DMS153 (cell line): Measurements from ENCODE around the gene ACTR3C.
A peak's percentile ranks its signal among the peaks of the same experiment; 100 is the strongest.
"Not testable (repeated sequence)": the region's sequence is repeated elsewhere in the genome, so short reads cannot be mapped to it uniquely, and the experiment has no call there.

Experiments used
- DNase-seq: peaks from one replicate; lab custom pipeline; 2025; lab: John Stamatoyannopoulos, UW

Gene ACTR3C

DNA sequence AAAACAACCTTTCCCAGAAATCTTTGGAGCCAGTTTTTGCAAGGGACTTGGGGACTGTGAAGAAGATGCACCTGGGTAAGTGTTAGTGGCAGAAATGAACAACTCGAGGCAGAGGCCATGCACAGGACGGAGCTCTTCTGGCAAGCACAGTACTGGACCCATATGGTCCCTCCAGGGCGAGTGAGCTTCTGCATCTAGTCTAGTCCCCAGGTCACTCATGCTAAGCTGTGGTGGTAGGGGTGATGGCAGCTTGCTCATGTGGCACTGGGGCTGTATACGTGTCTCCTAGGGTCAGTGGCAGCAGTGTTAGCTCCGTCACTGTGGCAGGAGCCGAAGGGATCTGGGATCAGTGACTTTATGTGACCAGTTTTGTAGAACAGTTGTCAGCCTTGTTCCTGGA, 9.5 kb downstream of the ACTR3C start:
- no peak for DNase-seq

- no peak for DNase-seq
Measured at GRCh38 chr7:150313367-150313809, 10.0 kb downstream of the ACTR3C start.

DNA sequence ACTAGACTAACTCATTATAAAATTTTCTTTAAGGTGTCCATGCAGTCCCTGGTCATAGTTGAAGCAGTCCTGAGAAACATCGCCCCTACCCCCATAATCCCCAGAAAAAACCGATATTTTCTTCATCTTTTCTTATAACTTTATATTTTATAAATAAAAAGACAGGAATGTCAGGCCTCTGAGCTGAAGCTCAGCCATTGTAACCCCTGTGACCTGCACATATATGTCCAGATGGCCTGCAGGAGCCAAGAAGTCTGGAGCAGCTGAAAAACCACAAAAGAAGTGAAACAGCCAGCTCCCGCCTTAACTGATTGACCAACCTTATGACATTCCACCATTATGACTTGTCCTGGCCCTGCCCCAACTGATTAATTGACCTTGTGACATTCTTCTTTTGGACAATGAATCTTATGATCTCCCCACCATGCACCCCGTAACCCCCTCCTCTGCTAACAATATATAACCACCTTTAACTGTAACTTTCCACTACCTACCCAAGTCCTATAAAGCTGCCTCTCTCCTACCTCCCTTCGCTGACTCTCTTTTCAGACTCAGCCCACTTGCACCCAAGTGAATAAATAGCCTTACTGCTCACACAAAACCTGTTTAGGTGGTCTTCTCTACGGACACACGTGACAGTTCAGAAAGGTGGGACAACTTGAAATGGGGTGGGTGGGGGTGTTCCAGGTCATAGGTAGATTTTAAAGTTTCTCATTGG, 10.5 kb downstream of the ACTR3C start:
- not testable (repeated sequence) for DNase-seq

- DNase-seq, result no peak
Measured at GRCh38 chr7:150311711-150312110, 11.6 kb downstream of the ACTR3C start.

- no peak for DNase-seq
Measured at GRCh38 chr7:150311146-150311545, 12.2 kb downstream of the ACTR3C start.

GRCh38 chr7:150308575-150308974, 14.8 kb downstream of the ACTR3C start:
- no peak for DNase-seq

DNA sequence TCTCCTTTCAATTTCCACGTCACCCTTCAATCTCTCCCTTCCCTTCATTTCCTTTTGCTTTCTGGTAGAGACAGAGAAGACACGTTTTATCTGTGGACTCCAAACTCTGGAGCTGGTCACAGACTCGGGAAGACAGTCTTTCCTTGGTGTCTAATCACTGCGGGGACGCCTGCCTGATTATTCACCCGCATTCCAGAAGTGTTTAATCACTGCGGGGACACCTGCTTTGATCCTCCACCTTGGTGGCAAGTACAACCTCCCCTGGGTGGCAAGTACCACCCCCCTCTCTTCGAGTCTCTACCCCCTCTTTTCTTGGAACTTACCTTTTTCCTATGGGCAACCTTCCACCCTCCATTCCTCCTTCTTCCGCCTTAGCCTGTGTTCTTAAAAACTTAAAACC, 15.4 kb downstream of the ACTR3C start:
- DNase-seq, result no peak

GRCh38 chr7:150307129-150307528, 16.2 kb downstream of the ACTR3C start:
- no peak for DNase-seq

- DNase-seq, result not testable (repeated sequence)
Measured at GRCh38 chr7:150306377-150306776, 17.0 kb downstream of the ACTR3C start.

DNA sequence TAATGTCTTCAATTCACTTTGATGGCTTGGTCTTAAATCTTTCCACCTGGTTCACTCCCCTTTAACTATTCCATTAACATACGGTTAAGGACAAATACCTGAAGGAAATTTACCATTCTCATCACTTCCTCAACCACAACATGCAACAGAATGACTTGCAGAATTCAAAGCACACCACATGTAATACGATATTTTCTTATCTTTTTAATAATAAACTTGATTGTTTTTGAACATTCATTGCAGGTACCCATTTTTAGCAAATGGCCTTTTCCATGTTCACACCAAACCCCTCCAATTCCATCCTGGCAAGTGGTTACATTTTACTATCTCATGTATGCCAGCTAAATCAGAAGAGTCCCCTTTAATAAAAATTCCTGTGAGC, 17.5 kb downstream of the ACTR3C start:
- not testable (repeated sequence) for DNase-seq

GRCh38 chr7:150305259-150305902, 18.0 kb downstream of the ACTR3C start:
- DNase-seq, result not testable (repeated sequence)

DNA sequence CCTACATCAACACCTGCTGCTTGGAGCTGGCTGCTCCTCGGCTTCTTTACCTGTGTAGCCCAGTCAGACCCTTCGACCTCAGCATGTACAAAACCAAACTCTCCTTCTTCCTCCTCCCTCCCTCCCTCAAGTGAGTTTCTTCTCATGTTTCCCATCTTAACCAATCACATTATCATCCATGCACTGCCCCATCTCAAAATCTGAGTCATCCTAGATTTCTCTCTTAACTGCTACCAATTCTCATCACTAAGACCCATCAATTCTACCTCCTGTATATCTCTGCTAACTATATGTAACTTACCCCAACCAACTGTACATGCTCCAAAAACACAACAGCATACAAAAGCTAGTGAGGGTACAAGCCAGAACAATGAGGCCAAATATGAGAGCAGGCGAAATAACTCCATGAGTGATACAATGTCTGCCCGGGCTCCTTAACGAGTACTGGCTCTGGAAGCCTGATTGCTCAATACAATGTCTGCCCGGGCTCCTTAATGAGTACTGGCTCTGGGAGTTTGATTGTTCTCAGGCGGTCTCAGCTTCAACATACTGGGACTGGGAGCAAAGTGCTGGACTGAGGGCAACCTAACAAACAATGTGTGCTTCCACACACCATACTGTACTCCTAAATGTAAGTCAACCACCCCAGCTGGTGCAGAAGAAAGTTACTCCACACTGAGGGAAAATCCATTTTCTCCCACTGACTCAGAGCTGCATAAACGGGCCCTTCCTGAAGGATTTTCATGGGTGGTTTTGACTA, 18.7 kb downstream of the ACTR3C start:
- DNase-seq, result not testable (repeated sequence)

GRCh38 chr7:150302908-150303310, 20.4 kb downstream of the ACTR3C start:
- not testable (repeated sequence) for DNase-seq

DNA sequence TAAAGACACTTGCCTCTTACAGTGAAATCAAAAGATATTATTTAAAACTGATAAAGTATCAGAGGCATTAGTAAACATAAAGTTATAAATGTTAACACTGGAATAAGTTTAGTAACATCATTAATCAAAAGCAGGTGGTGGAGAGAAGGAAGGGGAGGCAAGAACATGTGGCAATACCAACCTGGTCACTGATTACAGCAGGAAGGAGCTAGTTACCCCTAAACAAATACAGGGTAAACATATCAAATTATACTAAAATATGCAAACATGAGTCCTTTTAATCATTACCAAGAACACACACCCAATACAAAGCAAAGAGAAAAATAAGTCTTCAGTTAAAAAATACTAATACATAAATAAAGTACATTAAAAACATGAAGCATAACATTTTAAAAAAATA, 25.4 kb downstream of the ACTR3C start:
- not testable (repeated sequence) for DNase-seq

DNA sequence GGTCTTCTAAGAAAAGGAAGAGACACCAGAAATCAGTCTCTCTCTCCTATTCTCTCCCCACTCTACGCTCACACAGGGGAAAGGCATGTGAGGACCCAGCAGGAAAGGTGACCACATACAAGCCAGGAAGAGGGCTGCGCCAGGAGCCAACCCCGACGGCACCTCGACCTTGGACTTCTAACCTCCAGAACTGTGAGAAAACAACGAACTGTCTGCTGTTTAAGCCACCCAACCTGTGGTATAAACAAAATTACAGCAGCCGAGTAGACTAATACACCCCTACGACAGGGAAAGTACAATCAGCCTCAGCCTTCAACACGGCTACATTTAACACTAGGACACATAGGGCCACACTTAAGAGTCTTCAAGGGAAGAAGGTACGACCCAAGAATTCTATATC, 26.5 kb downstream of the ACTR3C start:
- DNase-seq, result not testable (repeated sequence)

DNA sequence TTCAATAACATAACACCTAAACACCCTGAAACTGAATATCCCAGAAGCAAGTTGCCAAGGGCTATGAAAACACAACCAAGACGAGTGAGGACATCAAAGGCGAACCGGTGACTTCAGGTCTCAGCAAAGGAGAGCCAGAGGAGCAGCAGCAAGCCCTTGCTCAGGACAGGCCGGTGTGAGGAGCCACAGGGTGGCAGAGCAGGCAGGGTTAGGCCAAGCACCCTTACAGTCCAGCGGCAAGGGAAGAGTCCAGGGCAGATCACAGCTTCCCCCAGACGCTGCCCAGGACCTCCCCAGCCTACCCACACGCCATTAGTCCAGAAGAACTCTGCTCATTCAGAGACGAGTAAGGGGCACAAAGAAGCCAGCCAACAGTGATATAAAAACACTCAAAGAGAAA, 27.7 kb downstream of the ACTR3C start:
- DNase-seq, result not testable (repeated sequence)

DNA sequence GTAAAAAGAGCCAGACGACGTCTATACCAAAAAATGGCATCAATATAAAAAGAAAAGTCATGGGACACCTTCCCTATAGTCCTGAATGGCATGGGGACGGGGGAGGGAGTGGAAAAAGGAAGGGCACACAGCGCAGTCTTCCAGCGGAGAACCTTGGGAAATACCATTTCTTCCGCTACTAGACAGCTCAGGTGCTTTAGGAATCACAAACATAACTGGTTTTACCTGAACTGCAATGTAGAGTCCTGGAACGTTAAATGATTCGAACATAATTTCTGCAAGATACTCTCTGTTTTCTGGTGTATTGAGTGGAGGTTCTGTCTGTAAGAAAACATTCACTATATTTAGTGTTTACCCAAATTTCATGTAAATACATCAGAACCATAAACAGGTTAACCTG, 28.3 kb downstream of the ACTR3C start:
- DNase-seq, result not testable (repeated sequence)

- not testable (repeated sequence) for DNase-seq
Measured at GRCh38 chr7:150290317-150290716, 33.0 kb downstream of the ACTR3C start.

DNA sequence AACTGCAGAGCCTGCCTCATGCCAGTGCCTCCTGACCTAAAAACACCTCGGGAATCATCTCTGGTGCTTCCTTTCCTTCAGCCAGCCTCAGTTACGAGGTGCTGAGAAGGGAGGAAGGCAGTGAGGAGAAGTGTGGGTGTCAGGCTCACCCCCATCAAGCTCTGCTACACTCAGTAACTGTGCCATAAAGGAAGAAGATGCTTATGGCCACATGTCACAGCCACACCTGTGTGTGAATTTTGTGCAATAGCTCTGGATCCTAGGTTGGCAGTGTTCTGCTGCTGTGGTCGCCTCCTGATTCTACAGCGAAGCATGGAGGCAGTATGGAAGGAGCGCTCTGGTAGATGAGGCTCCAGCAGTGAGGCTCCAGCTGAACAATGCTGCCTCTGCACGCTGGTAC, 34.5 kb downstream of the ACTR3C start:
- DNase-seq, result not testable (repeated sequence)

DNA sequence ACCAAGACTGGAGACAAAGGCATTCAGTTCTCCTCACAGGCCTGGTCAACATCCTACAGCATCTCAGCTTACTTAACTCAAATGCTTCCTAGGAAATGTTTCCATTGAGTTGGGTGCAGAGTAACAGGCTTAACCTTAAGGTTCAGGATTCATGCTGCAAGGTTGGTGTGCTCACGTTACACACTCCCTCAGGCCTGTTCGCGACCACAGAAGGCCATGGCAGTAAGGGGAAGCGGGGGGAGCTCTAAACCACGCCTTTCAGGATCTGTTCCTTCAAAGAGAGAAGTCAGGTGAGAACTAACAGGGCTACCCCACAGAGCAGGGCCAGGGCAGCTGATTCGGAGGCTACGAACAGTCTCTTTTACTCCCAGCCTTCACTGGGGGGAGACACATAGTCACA, 35.5 kb downstream of the ACTR3C start:
- not testable (repeated sequence) for DNase-seq

DNA sequence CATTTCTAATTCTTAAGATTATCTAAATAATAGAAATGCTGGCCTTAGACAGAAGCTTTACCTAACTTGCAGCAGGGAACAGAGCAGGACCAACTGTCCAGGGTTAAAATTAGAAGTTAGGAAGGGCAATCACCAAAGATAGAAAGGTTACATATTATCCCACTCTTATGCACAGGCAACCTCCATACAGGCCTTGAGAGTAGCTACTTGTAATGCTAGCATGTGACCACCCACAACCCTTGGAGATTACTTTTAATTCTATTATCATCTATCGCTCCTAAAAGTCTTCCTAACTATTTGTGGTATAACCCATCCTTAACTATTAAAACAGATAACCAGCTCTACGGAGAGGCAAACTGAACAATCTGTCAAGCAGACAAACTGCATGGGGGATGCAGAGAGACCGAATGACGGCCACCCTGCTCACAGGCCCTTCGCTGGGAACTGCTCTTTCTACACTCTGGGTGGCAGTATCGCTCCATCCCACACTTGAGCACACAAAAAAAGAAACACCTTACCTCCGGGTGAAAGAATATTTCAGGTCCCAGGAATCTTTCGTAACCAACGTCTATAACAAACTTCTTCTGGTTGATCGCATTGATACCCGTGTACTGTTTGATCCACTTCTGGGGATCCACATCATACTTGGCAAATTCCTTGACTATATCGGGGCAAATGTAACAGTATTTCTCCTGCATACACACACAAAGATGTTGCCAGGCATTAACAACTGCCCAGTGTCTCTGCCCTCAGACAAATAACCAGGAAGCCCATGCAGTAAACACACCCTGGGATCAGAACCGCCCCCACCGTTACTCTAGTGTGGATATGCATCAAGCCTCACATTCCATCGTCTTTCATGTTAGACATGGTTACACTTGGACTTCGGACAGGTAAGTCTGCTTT, 37.2 kb downstream of the ACTR3C start:
- DNase-seq, result peak; percentile 18

- DNase-seq, result not testable (repeated sequence)
Measured at GRCh38 chr7:150283608-150284007, 39.7 kb downstream of the ACTR3C start.
